H1 (cell line): Measurements from ENCODE around the gene NPIPA8.
"Not testable (repeated sequence)": the region's sequence is repeated elsewhere in the genome, so short reads cannot be mapped to it uniquely, and the experiment has no call there.

Experiments used
- BCL11A ChIP-seq, 2 experiments: IDR thresholded peaks; one replicate each; pipeline ENCODE4 v1.6.1; 2011; ENCODE audit warnings: low read depth in 2 of 2, low read length in 2 of 2, mild to moderate bottlenecking in 2 of 2
- EGR1 ChIP-seq: IDR thresholded peaks from 2 replicates; pipeline ENCODE4 v1.6.1; 2011; ENCODE audit warnings: low read depth, low read length, borderline replicate concordance
- JUND ChIP-seq: IDR thresholded peaks from 2 replicates; pipeline ENCODE4 v1.6.1; 2011; ENCODE audit warnings: mild to moderate bottlenecking, improper control_type of control experiment, low read length
- NRF1 ChIP-seq: IDR thresholded peaks from 2 replicates; pipeline ENCODE4 v1.6.1; 2011; ENCODE audit warnings: mild to moderate bottlenecking, low read depth, low read length, improper control_type of control experiment
- POLR2A ChIP-seq, 2 experiments: IDR thresholded peaks; 1 replicate in 1 of 2; 2 replicates in 1 of 2; pipeline ENCODE4 v1.6.1; 2011; ENCODE audit warnings: low read depth in 2 of 2, low read length in 2 of 2, mild to moderate bottlenecking in 2 of 2; ENCODE audit errors: control extremely low read depth in 1 of 2
- POLR2AphosphoS5 ChIP-seq: IDR thresholded peaks from 2 replicates; pipeline ENCODE4 v1.6.1; 2011; ENCODE audit warnings: low read depth, low read length
- SIRT6 ChIP-seq: IDR thresholded peaks from one replicate; pipeline ENCODE4 v1.7.1; 2012; ENCODE audit warnings: low read length, inconsistent platforms
- SP4 ChIP-seq: IDR thresholded peaks from 2 replicates; pipeline ENCODE4 v1.6.1; 2012; ENCODE audit warnings: low read length, inconsistent platforms
- TF ChIP-seq, protein P1 (sequence below): IDR thresholded peaks from 2 replicates; pipeline ENCODE4 v1.6.1; 2011; ENCODE audit warnings: low read depth, mild to moderate bottlenecking, low read length; ENCODE audit not compliant: insufficient read depth
- TF ChIP-seq, protein P2 (sequence below), 3 experiments: IDR thresholded peaks; 1 replicate in 2 of 3; 2 replicates in 1 of 3; pipeline versions ENCODE4 v1.5.1 to v1.6.1; 2011; ENCODE audit warnings: low read length in 3 of 3, mild to moderate bottlenecking in 3 of 3, inconsistent platforms in 2 of 3, low read depth in 1 of 3, moderate library complexity in 1 of 3; ENCODE audit not compliant: insufficient read depth in 1 of 3; ENCODE audit errors: control extremely low read depth in 1 of 3

DNA sequence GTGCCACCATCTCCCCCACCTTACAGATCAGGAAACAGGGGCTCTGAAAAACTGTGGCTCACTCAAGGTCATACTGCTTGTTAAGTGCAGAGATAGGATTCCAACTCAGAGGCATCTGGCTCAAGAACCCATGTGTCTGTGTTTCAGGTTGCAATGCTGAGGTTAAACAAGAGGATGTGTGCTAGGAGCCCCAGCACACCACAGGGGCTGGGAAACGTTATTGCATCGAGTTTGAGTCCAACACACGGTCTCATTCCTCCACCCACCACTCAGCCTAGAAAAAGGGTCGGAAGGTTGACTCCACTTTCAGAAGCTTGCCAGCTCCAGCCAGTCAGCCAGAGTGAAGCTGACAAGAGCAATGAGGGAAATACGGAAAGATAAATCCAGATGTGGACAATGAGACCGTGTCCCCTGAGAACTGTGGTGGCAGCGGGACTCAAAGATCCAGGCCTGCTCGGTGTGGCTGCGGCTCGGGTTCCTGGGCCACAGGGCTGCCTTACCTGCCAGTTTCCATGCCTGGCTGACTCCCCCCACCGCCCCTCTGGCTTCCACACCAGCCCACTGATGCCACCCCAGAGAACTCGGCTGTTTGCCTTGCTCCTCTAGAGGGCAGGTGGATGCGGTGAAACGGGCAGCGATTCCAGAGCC, 33.4 kb downstream of the NPIPA8 start:
- not testable (repeated sequence) for TF ChIP-seq BCL11A (IDR thresholded peaks at IDR 0.05; ENCODE audit: low read depth in 2 of 2, low read length in 2 of 2); POLR2A (IDR thresholded peaks at IDR 0.05; ENCODE audit: control extremely low read depth in 1 of 2, low read depth in 2 of 2, low read length in 2 of 2); POLR2AphosphoS5; NRF1; EGR1; SIRT6; JUND; SP4
- TF ChIP-seq, protein P1, sequence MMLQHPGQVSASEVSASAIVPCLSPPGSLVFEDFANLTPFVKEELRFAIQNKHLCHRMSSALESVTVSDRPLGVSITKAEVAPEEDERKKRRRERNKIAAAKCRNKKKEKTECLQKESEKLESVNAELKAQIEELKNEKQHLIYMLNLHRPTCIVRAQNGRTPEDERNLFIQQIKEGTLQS = not testable (repeated sequence)
- TF ChIP-seq, protein P2, sequence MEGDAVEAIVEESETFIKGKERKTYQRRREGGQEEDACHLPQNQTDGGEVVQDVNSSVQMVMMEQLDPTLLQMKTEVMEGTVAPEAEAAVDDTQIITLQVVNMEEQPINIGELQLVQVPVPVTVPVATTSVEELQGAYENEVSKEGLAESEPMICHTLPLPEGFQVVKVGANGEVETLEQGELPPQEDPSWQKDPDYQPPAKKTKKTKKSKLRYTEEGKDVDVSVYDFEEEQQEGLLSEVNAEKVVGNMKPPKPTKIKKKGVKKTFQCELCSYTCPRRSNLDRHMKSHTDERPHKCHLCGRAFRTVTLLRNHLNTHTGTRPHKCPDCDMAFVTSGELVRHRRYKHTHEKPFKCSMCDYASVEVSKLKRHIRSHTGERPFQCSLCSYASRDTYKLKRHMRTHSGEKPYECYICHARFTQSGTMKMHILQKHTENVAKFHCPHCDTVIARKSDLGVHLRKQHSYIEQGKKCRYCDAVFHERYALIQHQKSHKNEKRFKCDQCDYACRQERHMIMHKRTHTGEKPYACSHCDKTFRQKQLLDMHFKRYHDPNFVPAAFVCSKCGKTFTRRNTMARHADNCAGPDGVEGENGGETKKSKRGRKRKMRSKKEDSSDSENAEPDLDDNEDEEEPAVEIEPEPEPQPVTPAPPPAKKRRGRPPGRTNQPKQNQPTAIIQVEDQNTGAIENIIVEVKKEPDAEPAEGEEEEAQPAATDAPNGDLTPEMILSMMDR (IDR thresholded peaks at IDR 0.05; ENCODE audit: control extremely low read depth in 1 of 3, insufficient read depth in 1 of 3, low read depth in 1 of 3, low read length in 3 of 3) = not testable (repeated sequence)
